Gastrocnemius medialis (tissue), 4 donors: ENCODE results near the gene UBR2. TPM values are rescaled to one million over a fixed set of nuclear protein-coding genes. Genes with fewer than 3 reads are reported as not detected.

ENCODE experiments used
- ATAC-seq, 2 donors: fragments of 150-250 bp; one replicate each; pipeline ENCODE4 v1.9.1; 2016
- DNase-seq, 2 donors: peaks; one replicate each; pipeline ENCODE4 v3.0.0-alpha.2; 2019
- H3K27ac ChIP-seq, 4 donors: fragments of 200-600 bp; sonication (generic); 1 replicate in 1 of 4; 2 replicates in 3 of 4; pipeline ENCODE4 v1.5.1; 2016 to 2018; ENCODE audit warnings: mild to moderate bottlenecking in 2 of 4, moderate library complexity in 1 of 4
- H3K27me3 ChIP-seq, 3 donors: fragments of 200-600 bp; sonication (generic) in 2 of 3; 1 replicate in 1 of 3; 2 replicates in 2 of 3; pipeline versions ENCODE4 v1.5.1 to v1.6.0; 2016 to 2019; ENCODE audit warnings: mild to moderate bottlenecking in 1 of 3, moderate library complexity in 1 of 3
- H3K36me3 ChIP-seq, 2 donors: fragments of 200-600 bp; sonication (generic) in 1 of 2; one replicate each; pipeline ENCODE4 v1.5.1; 2017 to 2018
- H3K4me1 ChIP-seq, 2 donors: fragments of 200-600 bp; sonication (generic) in 1 of 2; one replicate each; pipeline ENCODE4 v1.5.1; 2016 to 2017; ENCODE audit warnings: mild to moderate bottlenecking in 2 of 2
- H3K4me3 ChIP-seq, 4 donors: fragments of 200-600 bp; sonication (generic) in 3 of 4; 1 replicate in 1 of 4; 2 replicates in 3 of 4; pipeline ENCODE4 v1.5.1; 2016 to 2019; ENCODE audit warnings: mild to moderate bottlenecking in 2 of 4
- H3K9me3 ChIP-seq, 3 donors: fragments of 200-600 bp; sonication (generic) in 2 of 3; 1 replicate in 1 of 3; 2 replicates in 2 of 3; pipeline ENCODE4 v1.5.1; 2016 to 2019
- POLR2A ChIP-seq, 2 donors: fragments of 450-650 bp; IDR thresholded peaks; one replicate each; pipeline ENCODE4 v1.6.1; 2017; ENCODE audit warnings: antibody characterized with exemption in 2 of 2, mild to moderate bottlenecking in 2 of 2, moderate library complexity in 2 of 2
- in situ Hi-C, 4 donors: fragments of 200-750 bp; cut with MboI; loops; one replicate each; pipeline versions ENCODE4 v1.15.0 to v1.8.0; 2017; ENCODE audit warnings: low sequenced_read_pairs in 4 of 4
- intact Hi-C: fragments of 100-400 bp; cut with DNase I; formaldehyde crosslinking; loops from one replicate; pipeline ENCODE4 v1.15.1; 2023; ENCODE audit warnings: low total_unique reads
- total RNA-seq, 4 donors: library from RNA; depleted of rRNA; stranded (reverse); fragments of >200 nt; gene quantifications; one replicate each; pipeline versions ENCODE4 v1.1.0 to v1.2.3, GENCODE V29; 2016
- TF ChIP-seq, protein P1 (sequence below), 5 experiments: fragments of 450-650 bp in 3 of 5; fragments of 200-600 bp in 2 of 5; sonication (generic) in 2 of 5; IDR thresholded peaks in 4 of 5; conservative IDR thresholded peaks in 1 of 5; 1 replicate in 4 of 5; 2 replicates in 1 of 5; pipeline ENCODE4 v1.5.1; 2016 to 2019; ENCODE audit warnings: antibody characterized with exemption in 5 of 5, mild to moderate bottlenecking in 3 of 5, moderate library complexity in 3 of 5

UBR2 gene
- total RNA-seq, 4 donors from 2014 or later, result 40.8 to 46.2 (median 44.7) TPM

DNA sequence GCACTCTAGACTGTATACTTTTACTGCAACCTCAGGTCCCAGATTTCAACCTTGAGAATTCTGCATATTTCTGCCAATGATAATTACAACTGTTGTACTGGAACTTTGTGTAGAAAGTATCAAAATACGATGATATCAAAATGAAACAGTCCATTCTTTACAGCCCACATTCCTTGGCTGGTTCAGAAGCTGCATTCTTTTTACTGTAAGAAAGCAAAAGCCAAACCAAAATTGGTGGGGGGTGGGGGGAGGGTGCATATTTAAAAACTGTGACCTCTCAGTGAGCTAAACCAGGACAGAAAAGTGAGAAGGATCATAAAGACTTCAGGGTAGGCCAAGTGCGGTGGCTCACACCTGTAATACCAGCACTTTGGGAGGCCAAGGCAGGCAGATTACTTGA lies 41.8 kb upstream of the UBR2 start:
- ATAC-seq (no peak), DNase-seq (no peak)
- no peaks in the 10 kb centered on the region for H3K27me3 ChIP-seq
- H3K36me3 ChIP-seq, result no peaks in the 10 kb centered on the region
- no peak overlapping the region for H3K27ac ChIP-seq
- no peaks in the 10 kb centered on the region for H3K4me1 ChIP-seq
- TF ChIP-seq, protein P1, sequence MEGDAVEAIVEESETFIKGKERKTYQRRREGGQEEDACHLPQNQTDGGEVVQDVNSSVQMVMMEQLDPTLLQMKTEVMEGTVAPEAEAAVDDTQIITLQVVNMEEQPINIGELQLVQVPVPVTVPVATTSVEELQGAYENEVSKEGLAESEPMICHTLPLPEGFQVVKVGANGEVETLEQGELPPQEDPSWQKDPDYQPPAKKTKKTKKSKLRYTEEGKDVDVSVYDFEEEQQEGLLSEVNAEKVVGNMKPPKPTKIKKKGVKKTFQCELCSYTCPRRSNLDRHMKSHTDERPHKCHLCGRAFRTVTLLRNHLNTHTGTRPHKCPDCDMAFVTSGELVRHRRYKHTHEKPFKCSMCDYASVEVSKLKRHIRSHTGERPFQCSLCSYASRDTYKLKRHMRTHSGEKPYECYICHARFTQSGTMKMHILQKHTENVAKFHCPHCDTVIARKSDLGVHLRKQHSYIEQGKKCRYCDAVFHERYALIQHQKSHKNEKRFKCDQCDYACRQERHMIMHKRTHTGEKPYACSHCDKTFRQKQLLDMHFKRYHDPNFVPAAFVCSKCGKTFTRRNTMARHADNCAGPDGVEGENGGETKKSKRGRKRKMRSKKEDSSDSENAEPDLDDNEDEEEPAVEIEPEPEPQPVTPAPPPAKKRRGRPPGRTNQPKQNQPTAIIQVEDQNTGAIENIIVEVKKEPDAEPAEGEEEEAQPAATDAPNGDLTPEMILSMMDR (IDR thresholded peaks at IDR 0.05 in 4 of 5, conservative IDR thresholded peaks at IDR 0.05 in 1 of 5), result no peak
- TF ChIP-seq POLR2A (IDR thresholded peaks at IDR 0.05), result no peak
- no peak overlapping the region for H3K4me3 ChIP-seq
- intact Hi-C loops, result no loop called here
- in situ Hi-C loops, result no loop called here
- H3K9me3 ChIP-seq, result no peaks in the 10 kb centered on the region

DNA sequence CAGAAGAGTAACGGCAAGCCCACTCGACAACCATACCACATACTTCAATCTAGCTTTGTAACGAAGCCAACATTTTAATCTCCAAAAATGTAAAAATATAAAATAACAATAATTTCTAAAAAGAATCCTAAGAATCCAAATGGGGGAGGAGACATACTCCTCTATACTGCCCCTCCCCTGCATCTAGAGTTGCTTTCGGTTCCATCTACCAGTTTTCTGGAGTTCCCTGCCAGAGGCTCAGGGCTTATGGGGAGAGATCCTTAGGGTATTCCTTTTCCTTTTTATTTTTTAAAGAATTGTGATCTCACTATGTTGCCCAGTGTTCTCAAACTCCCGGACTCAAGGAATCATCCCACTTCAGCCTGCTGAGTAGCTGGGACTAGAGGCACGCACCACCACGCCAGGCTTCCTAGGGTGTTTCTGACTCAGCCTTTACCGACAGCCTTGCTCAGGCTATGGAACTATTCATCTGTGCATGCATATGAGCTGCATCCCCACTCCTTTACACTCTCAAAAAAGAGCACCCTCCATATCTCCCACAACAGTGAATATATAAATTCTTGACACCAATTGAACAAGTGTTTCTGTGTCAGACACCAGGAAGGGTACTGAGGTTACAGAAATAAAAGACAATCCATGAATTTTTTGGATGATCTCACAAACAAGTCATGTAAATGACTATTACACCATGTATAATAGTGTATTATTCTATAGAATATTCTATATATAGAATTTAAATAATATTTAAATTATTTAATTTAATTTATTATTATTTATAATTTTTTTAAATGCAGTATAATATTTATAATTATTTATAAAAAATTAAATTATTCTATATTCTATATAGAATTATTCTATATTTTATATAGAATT lies 40.7 kb upstream of the UBR2 start:
- in situ Hi-C loops, result no loop called here
- H3K4me3 ChIP-seq, result no peak overlapping the region
- H3K4me1 ChIP-seq, result no peaks in the 10 kb centered on the region
- no peaks in the 10 kb centered on the region for H3K36me3 ChIP-seq
- ATAC-seq, result no peak
- no peak for TF ChIP-seq POLR2A (IDR thresholded peaks at IDR 0.05)
- TF ChIP-seq, protein P1 (IDR thresholded peaks at IDR 0.05 in 4 of 5, conservative IDR thresholded peaks at IDR 0.05 in 1 of 5), result no peak
- DNase-seq, result no peak
- H3K9me3 ChIP-seq, result no peaks in the 10 kb centered on the region
- no peak overlapping the region for H3K27ac ChIP-seq
- intact Hi-C loops, result no loop called here
- no peaks in the 10 kb centered on the region for H3K27me3 ChIP-seq

DNA sequence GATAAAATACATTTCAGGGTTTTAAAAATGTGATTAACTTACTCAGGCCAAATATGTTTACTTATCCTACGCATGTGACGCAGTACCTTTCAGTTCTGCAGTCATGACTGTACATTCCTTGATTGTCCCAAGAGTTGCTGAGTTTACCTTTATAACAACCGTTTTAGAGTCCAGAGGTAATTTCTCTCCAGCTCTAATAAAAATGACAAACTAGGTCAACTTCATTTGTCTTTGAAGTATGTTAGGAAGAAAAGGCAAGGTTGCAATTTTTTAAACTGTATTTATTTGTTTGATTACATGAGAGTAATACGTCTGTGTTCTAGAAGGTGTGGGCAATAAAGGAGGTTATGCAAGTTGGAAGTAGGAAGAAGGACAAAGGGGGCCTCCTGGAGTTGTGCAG lies 38.6 kb upstream of the UBR2 start:
- Histone ChIP-seq H3K4me1 (no peaks in the 10 kb centered on the region), H3K36me3 (no peaks in the 10 kb centered on the region), H3K27me3 (no peaks in the 10 kb centered on the region), H3K9me3 (no peaks in the 10 kb centered on the region), H3K4me3 (no peak overlapping the region), H3K27ac (no peak overlapping the region)
- in situ Hi-C loops (loop anchor here (25.0 kb wide), 2 partner anchors 263 to 438 kb away; no protein-coding TSS in a partner anchor), intact Hi-C loops (no loop called here)
- TF ChIP-seq, protein P1 (IDR thresholded peaks at IDR 0.05 in 4 of 5, conservative IDR thresholded peaks at IDR 0.05 in 1 of 5), result no peak
- TF ChIP-seq POLR2A (IDR thresholded peaks at IDR 0.05), result no peak
- ATAC-seq (no peak), DNase-seq (no peak)

DNA sequence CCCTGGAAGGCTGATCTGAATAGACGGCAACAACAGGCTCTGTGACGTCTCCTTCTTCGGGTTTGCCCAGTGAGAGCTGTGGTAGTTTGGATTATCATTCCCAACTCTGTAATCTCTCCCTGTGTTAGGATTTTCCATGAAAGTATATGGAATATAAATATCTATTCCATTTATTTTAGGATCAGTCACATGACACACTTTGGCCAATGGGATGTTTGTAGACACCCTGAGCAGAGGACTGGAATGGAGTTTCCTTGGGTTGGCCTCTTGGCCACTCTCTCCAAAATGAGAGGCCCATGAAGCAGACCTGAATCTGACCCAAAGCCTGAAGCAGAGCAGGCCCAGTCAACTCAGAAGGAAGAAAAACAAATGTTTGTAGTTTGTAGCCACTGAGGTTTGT lies 37.2 kb upstream of the UBR2 start:
- H3K27ac ChIP-seq, result no peak overlapping the region
- intact Hi-C loops (no loop called here), in situ Hi-C loops (loop anchor here (25.0 kb wide), 2 partner anchors 264 to 439 kb away; no protein-coding TSS in a partner anchor)
- H3K9me3 ChIP-seq, result no peaks in the 10 kb centered on the region
- no peaks in the 10 kb centered on the region for H3K27me3 ChIP-seq
- no peaks in the 10 kb centered on the region for H3K36me3 ChIP-seq
- H3K4me3 ChIP-seq, result no peak overlapping the region
- TF ChIP-seq POLR2A (IDR thresholded peaks at IDR 0.05), result no peak
- TF ChIP-seq, protein P1 (IDR thresholded peaks at IDR 0.05 in 4 of 5, conservative IDR thresholded peaks at IDR 0.05 in 1 of 5), result no peak
- no peak for DNase-seq
- no peaks in the 10 kb centered on the region for H3K4me1 ChIP-seq
- ATAC-seq, result no peak
